K562 (cell line): ENCODE data around the gene LITAF. TPM values are rescaled to one million over a fixed set of nuclear protein-coding genes. Genes with fewer than 3 reads are reported as not detected.

Experiments
- AFF4 ChIP-seq: sonication (generic); formaldehyde crosslinking; IDR thresholded peaks from 2 replicates; pipeline ENCODE4 v1.8.0; 2023; ENCODE audit warnings: mild to moderate bottlenecking, missing genetic modification reagents
- ARNT ChIP-seq, 2 experiments: fragments of 450-650 bp; IDR thresholded peaks; 2 replicates each; pipeline ENCODE4 v1.6.1; 2016; ENCODE audit warnings: mild to moderate bottlenecking in 1 of 2
- CLOCK ChIP-seq: fragments of 250-450 bp; sonication (Bioruptor Pico); IDR thresholded peaks from 2 replicates; pipeline ENCODE4 v1.4.0; 2020; ENCODE audit warnings: mild to moderate bottlenecking, moderate library complexity, borderline replicate concordance
- CREM ChIP-seq: IDR thresholded peaks from 2 replicates; pipeline ENCODE4 v1.6.1; 2014; ENCODE audit warnings: antibody characterized with exemption, low read depth
- HDAC8 ChIP-seq: fragments of 450-650 bp; IDR thresholded peaks from 2 replicates; pipeline ENCODE4 v1.6.1; 2016; ENCODE audit warnings: mild to moderate bottlenecking, missing genetic modification characterization, moderate library complexity, missing compliant biosample characterization
- HMG20B ChIP-seq: fragments of 250-450 bp; sonication (Bioruptor Pico); IDR thresholded peaks from 2 replicates; pipeline ENCODE4 v1.5.0; 2021; ENCODE audit warnings: mild to moderate bottlenecking
- HNRNPH1 ChIP-seq: fragments of 200-400 bp; formaldehyde crosslinking; optimal IDR thresholded peaks from 2 replicates; pipeline ENCODE3; 2017; ENCODE audit warnings: low read depth, mild to moderate bottlenecking, low read length, moderate library complexity
- KAT2B ChIP-seq: IDR thresholded peaks from one replicate; pipeline ENCODE4 v1.6.1; 2012; ENCODE audit warnings: low read depth, mild to moderate bottlenecking, control low read depth, inconsistent platforms, low read length, moderate library complexity
- LCOR ChIP-seq: sonication (generic); formaldehyde crosslinking; IDR thresholded peaks from 2 replicates; pipeline ENCODE4 v1.8.0; 2022; ENCODE audit warnings: mild to moderate bottlenecking, missing genetic modification reagents
- MAX ChIP-seq: sonication (generic); formaldehyde crosslinking; IDR thresholded peaks from 2 replicates; pipeline ENCODE4 v1.9.0; 2022; ENCODE audit warnings: mild to moderate bottlenecking, missing genetic modification reagents
- RBM15 ChIP-seq: fragments of 200-400 bp; formaldehyde crosslinking; IDR thresholded peaks from 2 replicates; pipeline ENCODE4 v1.6.1; 2018; ENCODE audit warnings: mild to moderate bottlenecking, low read length, moderate library complexity; ENCODE audit not compliant: insufficient read depth
- SIRT6 ChIP-seq: IDR thresholded peaks from one replicate; pipeline ENCODE4 v1.6.1; 2012; ENCODE audit warnings: low read depth, mild to moderate bottlenecking, control low read depth, inconsistent platforms, low read length, moderate library complexity
- VEZF1 ChIP-seq: fragments of 200-800 bp; sonication (Bioruptor generic); IDR thresholded peaks from 2 replicates; pipeline ENCODE4 v1.6.1; 2017; ENCODE audit warnings: missing genetic modification characterization, missing compliant biosample characterization
- WHSC1 ChIP-seq: IDR thresholded peaks from one replicate; pipeline ENCODE4 v1.6.1; 2012; ENCODE audit warnings: low read length, control low read depth, inconsistent platforms
- ZNF695 ChIP-seq: fragments of 450-650 bp; formaldehyde crosslinking; IDR thresholded peaks from 2 replicates; pipeline ENCODE4 v1.4.0; 2020; ENCODE audit warnings: mild to moderate bottlenecking, moderate library complexity
- ZNF79 ChIP-seq: fragments of 250-450 bp; sonication (Bioruptor Pico); IDR thresholded peaks from 2 replicates; pipeline ENCODE4 v1.4.0; 2020; ENCODE audit warnings: low read depth, mild to moderate bottlenecking, moderate library complexity
- polyA plus RNA-seq, 8 experiments: library from polyadenylated mRNA; depleted of rRNA in 4 of 8; stranded (reverse) in 5 of 8; unstranded in 3 of 8; fragments of >200 nt; fragmentation: Nextera tagmentation in 2 of 8; fragmentation: Illumina TruSeq in 1 of 8; extraction: Ambion mirVana in 2 of 8; extraction: Trizol in 1 of 8; gene quantifications; 2 replicates each; pipeline versions ENCODE4 v1.2.1 to v1.2.3, GENCODE V29; 2011 to 2014; ENCODE audit warnings: inconsistent platforms in 1 of 8, missing spikeins in 1 of 8
- total RNA-seq, 7 experiments: library from RNA; depleted of rRNA in 6 of 7; stranded (reverse); fragments of >200 nt in 6 of 7; fragmentation: Illumina TruSeq in 2 of 7; extraction: Trizol in 2 of 7; gene quantifications; 2 replicates each; pipeline versions ENCODE4 v1.2.1 to v1.2.3, GENCODE V29; 2011 to 2021; ENCODE audit warnings: low replicate concordance in 1 of 7

Gene LITAF
- total and polyA plus RNA-seq, 9 of the 15 experiments (the other 6 are each of a cell fraction or from before 2014, with no cell fraction given): 4.1 to 17.8 (median 11.9) TPM

- TF ChIP-seq CLOCK (CRISPR knock-in tag) (no peak), ARNT (IDR thresholded peaks at IDR 0.05) (no peak), LCOR (no peak), HMG20B (CRISPR knock-in tag) (no peak), CREM (no peak), MAX (no peak), ZNF695 (CRISPR knock-in tag) (no peak), AFF4 (CRISPR knock-in tag) (no peak), HDAC8 (tag) (no peak), SIRT6 (no peak), VEZF1 (CRISPR knock-in tag) (peak; percentile 93), WHSC1 (no peak), ZNF79 (no peak), RBM15 (no peak), KAT2B (no peak), HNRNPH1 (no peak)
Measured at GRCh38 chr16:11586856-11587642, at the start of gene LITAF (continued).
